Hematopoietic multipotent progenitor cell treated with erythropoietin and hydrocortisone succinate and interleukin-3 and kit ligand, for 6 days (in vitro differentiated cells): ENCODE results near the gene FGG.
A peak's percentile ranks its signal among the peaks of the same experiment; 100 is the strongest.
"Not testable (repeated sequence)": the region's sequence is repeated elsewhere in the genome, so short reads cannot be mapped to it uniquely, and the experiment has no call there.

ENCODE experiments used
- DNase-seq: peaks from one replicate; pipeline ENCODE4 v3.0.0-alpha.2; 2015

FGG gene

DNA sequence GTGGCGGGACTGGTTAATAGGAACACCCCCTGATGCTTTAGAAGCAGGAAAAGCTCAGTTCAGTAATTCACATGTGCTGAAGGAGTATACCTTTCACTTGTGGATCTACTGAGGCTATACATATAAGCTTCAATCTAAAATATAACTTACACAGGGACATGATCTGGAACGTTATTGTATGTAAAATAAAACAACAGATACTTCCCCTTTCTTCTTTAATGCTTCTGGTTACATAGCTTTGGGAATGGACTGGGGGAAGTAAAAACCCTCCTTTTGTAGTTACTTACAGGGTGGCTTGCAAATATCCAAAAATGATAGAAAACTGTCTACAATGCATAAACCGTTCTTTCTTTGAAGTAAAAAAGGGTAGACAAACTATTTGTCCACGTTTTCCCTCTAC lies 1.9 kb downstream of the FGG start:
- peak; percentile 9 for DNase-seq

DNA sequence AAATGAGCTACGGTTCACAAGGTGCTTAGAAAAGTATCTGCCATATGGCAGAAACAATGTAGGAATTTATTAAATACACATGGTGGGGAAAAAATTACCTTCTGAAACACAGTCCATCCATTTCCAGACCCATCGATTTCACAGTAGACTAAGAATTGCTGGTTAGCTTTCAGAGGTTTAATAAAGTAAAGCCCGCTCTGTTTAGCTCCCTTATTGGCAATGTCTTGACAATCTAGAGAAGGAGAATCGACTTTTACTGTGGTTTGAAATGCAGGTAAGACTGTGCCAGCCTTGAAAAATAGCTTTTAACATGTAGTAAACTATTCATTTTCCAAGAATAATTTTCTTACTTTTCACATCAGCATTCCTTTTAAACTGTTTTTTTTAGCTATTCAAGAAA lies 2.9 kb downstream of the FGG start:
- no peak for DNase-seq

DNA sequence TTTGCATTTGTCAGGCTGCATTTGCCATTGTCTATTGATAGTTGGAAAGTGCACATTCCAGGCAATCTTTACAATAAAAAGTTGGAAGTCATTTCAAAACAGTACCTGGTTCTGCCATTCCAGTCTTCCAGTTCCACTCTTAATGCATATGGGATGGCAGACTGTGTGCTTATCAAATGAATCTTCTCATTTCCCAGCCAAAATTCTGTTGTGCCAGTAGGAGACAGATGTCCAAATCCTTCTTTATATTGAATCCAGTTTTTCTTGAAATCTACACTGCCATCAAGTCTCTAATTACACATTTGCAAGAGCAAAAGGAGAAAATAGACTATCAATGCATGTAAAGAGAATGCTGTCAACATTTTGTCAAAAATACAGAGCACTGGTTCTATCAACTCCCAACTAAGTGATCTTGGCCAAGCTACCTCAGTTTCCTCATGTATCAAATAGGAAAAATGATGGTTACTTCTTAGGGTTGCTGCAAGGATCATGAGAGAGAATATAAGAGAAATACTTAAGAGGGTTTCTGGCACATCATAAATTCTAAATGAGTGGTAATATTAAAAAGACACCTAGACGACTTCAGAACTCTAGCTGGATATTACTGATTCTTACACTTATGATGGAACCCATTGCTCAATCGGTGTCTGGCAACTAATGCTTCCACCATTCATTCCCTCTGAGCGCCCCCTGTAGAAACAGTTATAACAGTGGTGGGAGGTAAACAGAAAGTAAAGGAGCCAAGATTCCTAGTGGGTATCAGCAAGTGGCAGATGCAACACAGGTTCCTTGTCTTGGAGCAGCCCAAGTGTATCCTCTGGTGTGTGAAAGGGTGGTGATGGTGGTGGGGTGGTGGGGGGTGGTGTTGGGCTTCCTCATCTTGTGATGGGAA lies 3.8 kb downstream of the FGG start:
- DNase-seq, result no peak

DNA sequence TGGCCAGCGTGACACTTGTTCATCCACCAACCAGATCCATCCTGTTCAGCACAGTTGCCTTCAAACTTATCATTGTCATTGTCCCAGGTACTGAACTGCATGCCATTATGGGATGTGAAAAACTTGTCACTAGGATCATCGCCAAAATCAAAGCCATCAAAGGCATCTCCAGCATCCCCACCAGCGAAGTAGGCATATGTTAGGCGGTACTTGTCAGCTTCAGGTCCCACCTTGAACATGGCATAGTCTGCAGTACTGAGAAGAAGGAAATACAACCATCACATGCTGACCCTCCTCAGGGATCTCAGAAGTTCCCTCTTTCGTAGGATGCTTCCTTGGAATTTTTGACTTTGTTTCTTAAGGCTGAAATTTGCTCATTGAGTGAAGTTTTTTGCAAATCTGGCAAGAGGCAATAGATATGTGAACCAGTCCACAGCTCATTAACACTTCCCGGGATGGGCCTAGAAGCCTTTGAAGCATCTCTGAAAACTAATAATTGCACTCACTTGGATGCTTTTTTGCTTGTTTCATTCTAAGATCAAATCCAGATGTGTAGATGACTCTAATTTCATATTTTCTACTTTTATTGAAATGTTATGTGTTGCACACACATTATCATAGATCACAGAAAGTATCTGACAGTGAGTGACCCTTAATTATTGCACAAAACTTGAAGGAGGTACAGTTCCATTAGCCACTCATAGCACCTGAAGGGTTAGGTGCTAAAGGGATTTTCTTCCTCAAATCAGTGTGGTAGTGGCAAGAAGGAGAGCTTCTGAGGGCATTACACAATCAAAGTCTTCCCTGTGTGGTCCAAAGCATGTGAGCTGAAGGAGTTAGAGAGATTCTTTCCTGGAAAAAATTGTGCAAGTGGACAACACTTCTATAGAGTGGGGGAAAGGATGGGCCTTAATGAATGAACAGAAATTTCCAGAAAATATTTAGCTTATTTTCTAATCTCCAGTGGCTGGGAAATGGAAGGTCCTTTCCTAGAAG lies 5.4 kb downstream of the FGG start:
- no peak for DNase-seq

DNA sequence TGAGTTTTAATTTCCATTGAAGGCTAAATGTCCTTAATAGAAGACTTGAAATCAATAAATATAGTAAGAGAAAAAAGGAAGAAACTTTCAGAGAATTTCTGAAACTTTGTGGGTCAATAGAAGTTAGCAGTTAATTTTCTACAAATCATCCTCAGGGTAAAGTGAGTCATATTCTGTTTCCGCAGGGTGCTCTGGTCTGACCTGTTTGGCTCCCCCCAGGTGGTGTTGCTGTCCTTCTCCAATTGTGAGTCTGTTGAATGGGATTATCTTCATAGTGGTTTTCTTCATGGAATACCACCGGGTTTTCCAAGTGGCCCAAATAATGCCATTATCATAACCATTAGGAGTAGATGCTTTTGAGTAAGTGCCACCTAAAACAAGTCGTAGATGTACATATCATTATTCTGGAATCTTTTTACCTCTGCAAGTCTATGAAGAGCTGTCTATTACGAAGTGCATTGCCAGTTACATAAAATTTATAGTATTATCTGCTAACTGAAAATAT lies 7.7 kb downstream of the FGG start:
- no peak for DNase-seq

DNA sequence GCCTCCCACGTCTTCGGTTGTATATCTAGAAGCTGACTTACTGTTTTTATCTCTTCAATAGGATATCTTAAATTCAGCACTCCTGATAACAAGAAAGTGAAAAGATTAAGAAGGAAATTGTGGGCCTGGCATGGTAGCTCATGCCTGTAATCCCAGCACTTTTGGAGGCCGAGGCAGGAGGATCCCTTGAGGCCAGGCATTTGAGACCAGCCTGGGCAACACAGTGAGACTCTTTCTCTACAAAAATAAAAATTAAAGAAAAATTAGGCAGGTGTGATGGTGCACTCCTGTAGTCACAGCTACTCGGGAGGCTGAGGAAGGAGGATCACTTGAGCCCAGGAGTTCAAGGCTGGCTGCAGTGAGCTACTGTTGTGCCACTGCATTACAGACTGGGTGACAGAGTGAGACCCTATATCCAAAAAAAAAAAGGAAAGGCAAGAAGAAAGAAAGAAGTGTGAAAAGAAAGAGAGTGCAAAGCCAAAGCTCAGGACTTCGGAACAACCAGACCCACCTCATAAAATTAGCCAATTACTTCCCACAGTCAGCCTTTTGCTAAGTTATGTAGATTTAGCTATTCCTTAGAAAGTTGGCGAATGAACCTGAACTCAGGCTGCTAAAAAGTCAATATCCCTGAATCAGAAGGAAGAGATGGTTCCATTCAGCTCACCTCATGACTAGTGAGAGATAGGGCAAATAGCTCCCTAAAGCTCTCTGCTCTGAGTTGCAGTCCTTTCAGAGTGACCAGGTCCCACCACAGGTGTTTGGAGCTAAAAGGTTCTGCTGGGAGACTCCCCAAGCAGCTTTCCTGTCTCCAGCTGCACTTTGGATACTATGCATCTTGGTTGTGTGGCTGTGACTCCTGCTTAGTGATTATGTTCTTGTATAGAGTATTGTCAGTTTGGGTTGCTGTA lies 9.2 kb downstream of the FGG start:
- no peak for DNase-seq

DNA sequence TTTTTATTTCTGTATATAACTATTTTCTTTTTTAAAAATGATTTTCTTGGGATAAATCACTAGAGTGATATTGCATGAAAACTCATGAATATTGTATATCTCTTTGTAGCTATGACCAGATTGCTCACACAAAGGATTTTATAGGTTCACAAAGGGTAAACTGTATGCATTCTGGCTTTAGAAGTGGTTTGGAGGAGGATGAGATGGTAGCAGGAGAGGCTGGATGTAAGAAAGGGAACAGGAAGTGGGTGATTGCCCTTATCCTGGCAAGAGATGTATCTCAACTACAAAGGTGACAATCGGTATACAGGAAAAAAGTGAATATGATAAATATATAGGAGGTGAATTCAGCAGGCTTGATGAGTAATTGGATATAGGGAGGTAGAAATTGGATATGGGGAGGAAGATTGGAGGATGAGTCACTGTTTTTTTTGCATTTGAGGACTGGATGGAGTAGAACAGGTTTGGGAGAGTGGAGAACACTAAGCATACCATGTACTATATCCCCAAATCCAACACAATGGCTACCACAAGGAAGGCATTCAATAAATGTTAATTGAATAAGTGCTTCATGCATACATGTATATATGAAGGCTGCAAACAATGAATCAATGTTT lies 9.9 kb downstream of the FGG start:
- DNase-seq, result no peak

DNA sequence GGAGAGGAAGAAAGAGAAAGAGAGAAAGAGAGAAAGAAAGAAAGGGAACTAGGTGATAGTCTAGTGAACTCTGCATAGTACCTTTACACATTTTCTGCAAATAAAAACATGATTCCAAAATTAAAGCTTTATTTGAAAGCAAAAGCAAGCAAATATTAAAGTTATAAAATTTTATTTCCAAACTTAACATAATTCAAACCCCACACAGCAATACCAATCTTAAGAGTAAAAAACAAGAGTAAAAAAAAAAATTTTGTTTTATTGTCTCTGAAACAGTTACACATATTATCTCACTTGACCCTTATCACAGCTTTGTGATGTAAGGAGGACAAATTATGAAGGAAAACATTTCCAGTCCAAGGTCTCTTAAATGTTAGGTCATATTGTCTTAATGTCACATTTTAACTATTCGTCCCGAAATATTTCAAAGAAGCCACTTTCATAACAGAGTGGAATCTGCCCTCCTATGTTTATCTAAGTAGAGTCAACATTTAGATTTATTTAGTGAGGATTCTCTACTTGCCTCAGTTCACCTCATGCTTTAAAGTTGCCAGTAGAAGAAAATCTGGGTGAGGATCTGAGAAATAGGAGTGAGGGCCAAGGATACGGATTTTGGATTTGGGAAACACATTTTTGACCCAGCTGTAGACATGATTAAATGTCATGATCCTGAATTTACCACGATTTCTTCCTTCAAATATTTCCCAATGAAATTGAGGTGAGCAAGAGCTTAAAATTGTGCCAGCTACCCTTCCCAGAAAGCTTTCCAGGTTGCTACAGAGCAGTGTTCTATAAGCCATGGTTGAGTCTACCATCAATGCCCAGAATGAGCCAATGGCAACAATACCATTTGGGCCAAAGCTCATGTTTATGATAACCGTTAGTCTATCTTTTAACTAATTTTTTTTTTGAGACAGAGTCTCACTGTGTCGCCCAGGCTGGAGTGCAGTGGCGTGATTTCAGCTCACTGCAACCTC lies 14.4 kb downstream of the FGG start:
- no peak for DNase-seq

DNA sequence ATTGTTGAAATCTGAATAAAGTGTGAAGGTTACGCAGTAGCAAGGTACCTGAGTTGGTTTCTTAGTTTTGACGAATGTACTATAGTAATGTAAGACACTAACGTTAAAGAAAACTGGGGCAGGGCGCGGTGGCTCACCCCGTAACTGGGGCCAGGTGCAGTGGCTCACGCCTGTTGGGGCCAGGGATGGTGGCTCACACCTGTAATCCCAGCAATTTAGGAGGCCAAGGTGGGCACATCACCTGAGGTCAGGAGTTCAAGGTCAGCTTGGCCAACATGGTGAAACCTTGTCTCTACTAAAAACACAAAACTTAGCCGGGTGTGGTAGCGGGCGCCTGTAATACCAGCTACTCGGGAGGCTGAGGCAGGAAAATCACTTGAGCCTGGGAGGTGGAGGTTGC lies 15.2 kb downstream of the FGG start:
- not testable (repeated sequence) for DNase-seq

DNA sequence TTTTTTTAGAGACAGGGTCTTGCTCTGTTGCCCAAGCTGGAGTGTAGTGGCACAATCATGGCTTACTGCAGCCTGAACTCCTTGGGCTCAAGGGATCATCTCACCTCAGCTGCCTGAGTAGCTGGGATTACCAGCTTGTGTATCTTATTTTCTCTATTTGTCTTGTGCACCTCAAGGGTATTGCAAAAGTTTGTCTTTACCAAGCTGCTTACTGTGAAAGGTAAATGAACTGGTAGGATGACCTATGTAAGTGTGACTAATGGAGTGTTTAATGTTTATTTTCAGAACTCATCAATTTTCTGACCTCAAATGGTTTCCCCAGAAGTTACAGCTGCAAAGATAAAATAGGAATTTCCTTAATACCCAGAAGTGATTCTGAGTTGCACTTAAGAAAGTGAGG lies 16.6 kb downstream of the FGG start:
- no peak for DNase-seq

DNA sequence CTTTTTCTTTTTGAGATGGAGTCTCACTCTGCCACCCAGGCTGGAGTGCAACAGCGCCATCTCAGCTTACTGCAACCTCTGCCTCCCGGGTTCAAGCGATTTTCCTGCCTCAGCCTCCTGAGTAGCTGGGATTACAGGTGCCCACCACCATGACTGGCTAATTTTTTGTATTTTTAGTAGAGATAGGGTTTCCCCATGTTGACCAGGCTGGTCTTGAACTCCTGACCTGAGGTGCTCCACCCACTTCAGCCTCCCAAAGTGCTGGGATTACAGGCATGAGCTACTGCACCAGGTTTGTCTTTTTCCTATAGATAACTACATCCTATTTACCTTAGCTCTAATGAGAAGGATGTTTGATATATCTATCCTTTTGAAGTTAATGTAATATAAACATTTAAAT lies 18.1 kb downstream of the FGG start:
- not testable (repeated sequence) for DNase-seq

DNA sequence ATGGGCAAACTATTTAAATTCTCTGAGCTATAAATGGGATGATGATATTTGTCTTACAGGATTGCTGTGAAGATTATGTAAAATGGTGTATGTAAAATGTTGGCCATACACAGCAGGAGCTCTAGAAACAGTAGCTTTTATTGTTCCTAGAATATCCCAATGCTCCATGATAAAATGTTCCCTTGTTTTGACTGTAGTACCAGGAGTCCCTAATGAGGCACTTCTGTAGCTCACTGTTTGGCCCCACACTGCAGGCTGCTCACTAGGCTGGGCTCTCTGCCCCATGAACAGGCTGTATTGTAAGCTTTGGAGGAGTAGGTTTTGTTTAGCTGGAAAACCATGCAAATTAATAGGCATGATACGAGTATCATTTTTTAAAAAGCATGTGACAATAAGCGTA lies 18.6 kb downstream of the FGG start:
- no peak for DNase-seq

DNA sequence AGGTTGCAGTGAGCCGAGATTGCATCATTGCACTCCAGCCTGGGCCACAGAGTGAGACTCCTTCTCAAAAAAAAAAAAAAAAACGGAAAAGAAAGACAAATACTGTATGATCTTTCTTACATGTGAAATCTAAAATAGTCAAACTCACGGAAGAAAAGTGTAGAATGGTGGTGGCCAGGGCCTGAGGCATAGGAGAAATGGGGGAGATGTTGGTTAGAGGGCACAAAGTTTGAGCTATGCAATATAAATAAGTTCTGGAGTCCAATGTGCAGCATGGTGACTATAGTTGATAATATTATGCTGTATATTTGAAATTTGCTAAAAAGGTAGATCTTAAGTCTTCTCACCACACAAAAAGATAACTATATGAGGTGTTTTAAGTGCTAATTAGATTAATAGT lies 20.6 kb downstream of the FGG start:
- DNase-seq, result no peak

DNA sequence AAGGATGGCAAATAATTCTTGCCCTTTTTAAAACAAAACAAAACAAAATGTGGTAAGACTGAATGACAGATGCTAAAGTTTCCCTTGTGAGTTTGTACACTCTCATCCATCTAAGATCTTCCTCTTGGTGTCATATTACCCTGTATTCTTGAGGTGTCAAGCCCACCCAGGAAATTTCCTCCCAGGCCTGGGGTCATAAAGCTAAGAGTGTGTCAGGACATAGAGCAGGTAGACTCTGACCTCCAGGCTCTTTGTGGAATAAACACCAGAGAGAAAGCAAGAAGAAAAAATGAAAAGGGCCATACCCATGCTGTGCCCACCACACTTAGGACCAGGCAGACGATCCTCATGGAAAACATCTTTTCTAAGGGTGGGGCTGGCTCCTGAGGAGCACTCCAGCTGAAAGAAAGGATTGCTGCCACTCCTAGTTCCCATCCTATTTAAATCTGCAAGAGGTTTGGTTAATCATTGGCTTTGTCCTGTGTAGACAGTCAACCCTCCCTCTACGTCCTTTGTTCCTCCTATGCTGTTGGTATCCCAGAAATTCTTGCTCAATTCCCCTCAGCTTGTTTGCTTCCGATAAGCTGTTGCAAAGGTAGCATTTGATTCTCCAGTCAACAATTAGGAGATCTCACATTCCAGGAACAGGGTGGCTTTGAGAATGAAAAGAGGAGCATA lies 22.0 kb downstream of the FGG start, which contains the start of gene FGA:
Gene FGA, minus strand, starts transcription at position 414 of the 678 bp plus-strand sequence. Its CDS starts 55 bp downstream, at position 359.
- no peak for DNase-seq

DNA sequence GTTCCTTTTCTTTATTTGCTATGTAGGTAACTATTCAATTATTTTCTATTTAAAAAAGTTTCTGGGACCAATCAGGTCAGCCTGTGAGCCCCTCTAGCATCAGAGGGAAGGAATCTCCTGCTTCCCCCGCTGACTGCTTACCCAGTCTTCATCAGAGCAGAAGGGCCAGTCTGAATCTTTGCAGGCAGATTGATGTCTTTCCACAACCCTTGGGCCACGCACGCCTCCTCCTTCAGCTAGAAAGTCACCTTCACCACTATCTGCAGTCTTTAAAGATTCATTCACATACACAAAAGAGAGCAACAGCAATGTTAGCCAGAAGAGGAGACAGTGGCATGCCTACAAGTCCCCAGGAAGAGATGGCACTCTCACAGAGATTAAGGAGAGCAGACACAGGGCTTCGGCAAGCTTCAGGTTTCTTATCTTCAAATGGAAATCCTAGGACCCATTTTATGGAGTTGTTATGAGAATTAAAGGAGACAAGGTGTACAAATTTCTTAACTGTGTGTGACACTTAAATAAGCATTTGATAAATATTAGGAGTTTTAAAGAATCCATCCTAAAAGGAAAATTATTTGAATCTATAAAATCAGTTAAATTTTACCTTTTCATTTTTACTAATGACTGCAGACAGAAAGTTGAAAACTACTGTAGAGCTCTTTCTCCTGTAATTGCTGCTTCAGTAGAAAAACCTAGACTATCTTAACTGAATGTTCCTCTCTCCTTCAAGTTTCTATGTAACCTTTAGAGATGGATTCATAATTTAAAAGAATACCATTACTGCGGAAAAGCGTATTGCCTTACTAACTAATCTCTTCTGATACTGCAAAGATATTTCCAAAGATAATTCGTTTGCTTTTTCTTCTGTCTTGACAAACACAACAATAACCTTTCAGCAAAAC lies 22.9 kb downstream of the FGG start:
- DNase-seq, result no peak

DNA sequence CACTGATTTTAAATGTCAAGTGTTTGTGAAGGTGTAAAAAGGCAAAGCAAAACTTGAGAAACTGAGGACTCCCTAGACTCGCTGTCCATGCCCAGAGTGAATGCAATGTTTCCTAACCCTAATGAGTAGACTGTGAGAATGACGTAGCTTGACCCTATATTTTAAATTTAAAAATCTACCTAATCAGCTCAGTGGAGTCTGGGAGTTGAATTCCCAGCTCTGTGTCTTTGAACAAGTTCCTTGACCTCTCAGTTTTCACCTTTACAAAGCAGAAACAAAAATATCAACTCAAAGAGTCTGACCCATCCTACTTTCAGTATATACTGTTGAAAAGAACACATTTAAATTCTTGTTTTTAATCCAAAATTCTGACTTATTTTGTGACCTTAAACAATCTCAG lies 24.3 kb downstream of the FGG start:
- no peak for DNase-seq

DNA sequence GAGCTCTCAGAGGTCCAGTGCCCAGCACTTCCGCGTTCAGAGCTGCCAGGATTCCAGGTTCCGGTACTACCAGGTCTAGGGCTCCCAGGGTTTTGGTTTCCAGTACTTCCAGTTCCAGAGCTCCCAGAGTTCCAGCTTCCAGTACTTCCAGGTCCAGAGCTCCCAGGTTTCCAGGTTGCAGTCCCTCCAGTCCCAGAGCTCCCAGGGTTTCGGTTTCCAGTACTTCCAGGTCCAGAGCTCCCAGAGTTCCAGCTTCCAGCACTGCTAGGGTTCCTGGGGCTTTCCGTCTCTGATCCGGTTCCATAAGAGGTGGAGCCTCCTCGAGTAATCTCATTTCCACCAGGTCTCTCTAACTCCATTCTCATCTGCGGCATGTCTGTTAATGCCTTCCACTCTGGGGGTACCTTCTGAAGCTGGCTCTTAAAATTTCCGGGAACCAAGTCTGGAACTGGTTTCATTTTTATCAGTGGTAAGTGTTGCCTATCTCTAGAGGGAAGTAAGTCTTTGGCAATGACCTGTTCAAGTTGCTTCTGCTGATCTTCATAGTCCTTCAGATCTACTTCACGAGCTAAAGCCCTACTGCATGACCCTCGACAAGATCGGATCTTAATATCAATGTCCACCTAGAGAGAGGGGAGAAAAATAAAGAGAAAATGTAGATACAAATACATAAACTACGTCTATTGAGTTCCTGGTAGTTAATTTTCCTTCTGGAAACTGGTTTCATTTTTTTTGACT lies 26.0 kb downstream of the FGG start:
- no peak for DNase-seq

DNA sequence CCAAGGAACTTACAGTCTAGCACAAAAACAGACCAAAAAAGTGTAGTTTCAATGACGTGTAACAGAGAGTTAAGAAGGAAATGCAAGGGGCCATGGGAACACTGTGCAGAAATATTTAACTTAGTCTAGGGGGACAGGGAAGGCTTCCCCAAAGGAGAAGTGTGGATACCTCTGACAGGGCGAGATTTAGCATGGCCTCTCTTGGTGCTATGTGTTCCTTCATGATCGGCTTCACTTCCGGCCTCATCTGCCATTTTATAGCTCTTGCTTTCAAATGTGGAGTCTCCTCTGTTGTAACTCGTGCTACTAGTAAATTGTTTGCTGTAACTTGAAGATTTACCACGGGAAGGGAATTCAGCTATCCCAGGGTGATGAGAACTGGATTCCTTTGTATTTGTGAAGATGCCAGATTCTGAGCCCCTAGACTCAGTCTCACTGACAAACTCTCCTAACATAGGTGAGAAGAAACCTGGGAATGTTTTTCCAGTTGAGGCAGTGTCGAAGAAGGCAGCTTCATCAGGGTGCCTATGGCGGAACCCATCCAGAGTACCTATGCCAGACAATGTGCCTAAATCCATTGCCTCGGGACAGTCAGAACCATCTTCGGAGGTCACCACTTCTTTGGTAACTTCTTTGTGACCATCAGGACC lies 27.0 kb downstream of the FGG start:
- no peak for DNase-seq
